ENCODE data around the gene CARNS1. TPM values are rescaled to one million over a fixed set of nuclear protein-coding genes. Genes with fewer than 3 reads are reported as not detected.

The CARNS1 gene
- total and polyA plus RNA-seq, 2 of the 13 experiments (the other 11 are each of a cell fraction or from before 2014, with no cell fraction given) = not detected

DNA sequence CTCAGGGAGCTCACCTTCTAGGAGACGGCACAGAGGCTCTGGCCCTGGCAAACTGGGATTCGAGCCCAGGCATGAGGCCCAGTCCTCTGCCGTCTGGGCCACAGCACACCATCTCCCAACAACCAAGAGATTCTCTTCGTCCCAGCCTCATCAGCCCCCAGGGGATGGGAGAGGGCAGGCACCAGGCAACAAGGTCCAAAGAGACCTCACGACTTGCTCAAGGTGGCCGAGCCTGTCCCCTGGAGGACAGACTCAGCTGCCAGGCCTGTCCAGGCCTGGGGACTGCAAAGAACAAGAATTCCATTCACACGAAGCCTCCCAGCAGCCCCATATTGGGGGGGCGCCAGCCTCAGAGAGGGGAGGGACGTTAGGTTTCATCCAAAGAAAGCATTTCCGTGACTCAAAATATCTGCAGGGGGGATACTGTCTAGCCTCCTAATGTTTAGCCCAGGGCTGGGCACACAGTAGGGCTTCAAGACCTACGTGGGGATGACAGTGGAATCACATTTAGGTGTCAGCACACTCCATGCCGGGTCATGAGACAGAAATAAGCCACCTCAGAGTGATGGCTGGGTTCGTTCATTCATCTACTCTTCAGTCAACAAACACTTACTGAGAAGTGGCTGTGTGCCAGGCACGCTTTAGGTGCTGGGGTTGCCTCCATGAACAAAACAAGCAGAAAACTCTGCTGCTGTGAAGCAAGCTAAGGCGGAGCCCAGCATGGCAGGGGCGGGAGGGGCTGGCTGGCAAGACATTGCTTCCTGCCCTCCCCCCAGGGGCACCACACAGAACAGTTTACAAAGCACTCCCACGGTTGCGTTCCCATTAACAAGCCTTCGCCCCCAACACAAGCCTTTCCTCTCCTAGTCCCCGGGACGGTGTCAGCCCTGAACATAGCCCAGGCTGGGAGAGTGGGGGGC, 1.2 kb downstream of the CARNS1 start:
- no peak for ATAC-seq
- CTCF ChIA-PET (ENCODE audit: low intra/inter-chr PET ratio, low total read pairs) = no interaction called here
- TF ChIP-seq ZKSCAN1 (IDR thresholded peaks at IDR 0.05; ENCODE audit: low read length) (peak; percentile 86), FOXA1 (IDR thresholded peaks at IDR 0.05) (no peak), FOXA1 (CRISPR knock-in tag; IDR thresholded peaks at IDR 0.05) (peak; percentile 53; the same call in 1 of the 2 replicates), SIN3B (IDR thresholded peaks at IDR 0.05; ENCODE audit: low read length) (no peak), HMG20B (CRISPR knock-in tag; conservative IDR thresholded peaks at IDR 0.05) (0 out of 2 replicates have a peak, but pooled peaks have one; percentile 21), IRF2 (CRISPR knock-in tag; IDR thresholded peaks at IDR 0.05) (no peak), MAFK (conservative IDR thresholded peaks at IDR 0.05 in 1 of 2, IDR thresholded peaks at IDR 0.05 in 1 of 2; ENCODE audit: low read length in 2 of 2) (no peak), ZNF3 (CRISPR knock-in tag; IDR thresholded peaks at IDR 0.05) (peak; percentile 99), GLI4 (CRISPR knock-in tag; IDR thresholded peaks at IDR 0.05; ENCODE audit: borderline replicate concordance) (no peak), NR2F6 (IDR thresholded peaks at IDR 0.05) (no peak), NR2F6 (CRISPR knock-in tag; IDR thresholded peaks at IDR 0.05) (0 out of 2 replicates have a peak, but pooled peaks have one; percentile 22), ZBTB2 (CRISPR knock-in tag; IDR thresholded peaks at IDR 0.05; ENCODE audit: low read depth) (no peak), FOXA3 (CRISPR knock-in tag; IDR thresholded peaks at IDR 0.05) (peak; percentile 28; the same call in 1 of the 2 replicates), MED13 (CRISPR knock-in tag; IDR thresholded peaks at IDR 0.05) (no peak), KDM2A (CRISPR knock-in tag; IDR thresholded peaks at IDR 0.05; ENCODE audit: borderline replicate concordance, low read depth) (peak; percentile 38; the same call in 1 of the 2 replicates), ZFP41 (CRISPR knock-in tag; IDR thresholded peaks at IDR 0.05; ENCODE audit: borderline replicate concordance) (no peak), SP1 (IDR thresholded peaks at IDR 0.05) (no peak), SP1 (CRISPR knock-in tag; IDR thresholded peaks at IDR 0.05) (no peak), ZNF605 (CRISPR knock-in tag; IDR thresholded peaks at IDR 0.05) (0 out of 2 replicates have a peak, but pooled peaks have one; percentile 31), PHF8 (CRISPR knock-in tag; IDR thresholded peaks at IDR 0.05) (0 out of 2 replicates have a peak, but pooled peaks have one; percentile 16)
- TF ChIP-seq, protein P1, sequence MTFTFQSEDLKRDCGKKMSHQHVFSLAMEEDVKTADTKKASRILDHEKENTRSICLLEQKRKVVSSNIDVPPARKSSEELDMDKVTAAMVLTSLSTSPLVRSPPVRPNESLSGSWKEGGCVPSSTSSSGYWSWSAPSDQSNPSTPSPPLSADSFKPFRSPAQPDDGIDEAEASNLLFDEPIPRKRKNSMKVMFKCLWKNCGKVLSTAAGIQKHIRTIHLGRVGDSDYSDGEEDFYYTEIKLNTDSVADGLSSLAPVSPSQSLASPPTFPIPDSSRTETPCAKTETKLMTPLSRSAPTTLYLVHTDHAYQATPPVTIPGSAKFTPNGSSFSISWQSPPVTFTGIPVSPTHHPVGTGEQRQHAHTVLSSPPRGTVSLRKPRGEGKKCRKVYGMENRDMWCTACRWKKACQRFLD (CRISPR knock-in tag; IDR thresholded peaks at IDR 0.05; ENCODE audit: borderline replicate concordance) = no peak
- TF ChIP-seq, protein P2, sequence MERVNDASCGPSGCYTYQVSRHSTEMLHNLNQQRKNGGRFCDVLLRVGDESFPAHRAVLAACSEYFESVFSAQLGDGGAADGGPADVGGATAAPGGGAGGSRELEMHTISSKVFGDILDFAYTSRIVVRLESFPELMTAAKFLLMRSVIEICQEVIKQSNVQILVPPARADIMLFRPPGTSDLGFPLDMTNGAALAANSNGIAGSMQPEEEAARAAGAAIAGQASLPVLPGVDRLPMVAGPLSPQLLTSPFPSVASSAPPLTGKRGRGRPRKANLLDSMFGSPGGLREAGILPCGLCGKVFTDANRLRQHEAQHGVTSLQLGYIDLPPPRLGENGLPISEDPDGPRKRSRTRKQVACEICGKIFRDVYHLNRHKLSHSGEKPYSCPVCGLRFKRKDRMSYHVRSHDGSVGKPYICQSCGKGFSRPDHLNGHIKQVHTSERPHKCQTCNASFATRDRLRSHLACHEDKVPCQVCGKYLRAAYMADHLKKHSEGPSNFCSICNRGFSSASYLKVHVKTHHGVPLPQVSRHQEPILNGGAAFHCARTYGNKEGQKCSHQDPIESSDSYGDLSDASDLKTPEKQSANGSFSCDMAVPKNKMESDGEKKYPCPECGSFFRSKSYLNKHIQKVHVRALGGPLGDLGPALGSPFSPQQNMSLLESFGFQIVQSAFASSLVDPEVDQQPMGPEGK (CRISPR knock-in tag; IDR thresholded peaks at IDR 0.05) = peak; percentile 53

More for the DNA sequence above, 1.2 kb downstream of the CARNS1 start:
- in situ Hi-C loops (cut with HindIII; ENCODE audit: extremely low pct_ligation_motif_present, low pct_unique_long_range_greater_than_20kb) (no loop called here), intact Hi-C loops (cut with micrococcal nuclease; ENCODE audit: unreplicated experiment) (no loop called here)
- no peaks in the 10 kb centered on the region for H3K79me2 ChIP-seq (ENCODE audit: insufficient read depth, low read length)
- FAIRE-seq (no peak), DNase-seq (ENCODE audit: low spot score) (peak; percentile 64)
- no peak overlapping the region for H3K9ac ChIP-seq (ENCODE audit: insufficient read depth, low read depth, low read length)
- peak overlapping the region; percentile 64 for H3K4me2 ChIP-seq (ENCODE audit: low read depth, low read length)
- BruUV-seq (replicated peaks) = no TSS peak
- POLR2A ChIA-PET = interaction anchor here (0.9 to 7.4 kb wide), 3 partner anchors 11 to 25 kb away, joined by 4 to 78 read pairs (median 6); partner anchors contain the start of genes PPP1CA, RAD9A, RPS6KB2 and TBC1D10C
- no peak overlapping the region for H3K27ac ChIP-seq (ENCODE audit: extremely low read length, insufficient read depth, low read length)
- WGBS (ENCODE audit: low lambda C conversion rate) = 8% methylated on average over 12 of the region's 21 CpGs
- no peaks in the 10 kb centered on the region for H3K36me3 ChIP-seq (replicated peaks in 1 of 2; ENCODE audit: control insufficient read depth in 1 of 2, insufficient read depth in 2 of 2, low read length in 2 of 2)
- no peaks in the 10 kb centered on the region for H4K20me1 ChIP-seq (ENCODE audit: insufficient read depth, low read length)
- H3K9me3 ChIP-seq (ENCODE audit: low read length) = no peaks in the 10 kb centered on the region
- no peak overlapping the region for H2AFZ ChIP-seq (ENCODE audit: low read length)
- H3K4me3 ChIP-seq (replicated peaks in 1 of 3; ENCODE audit: insufficient read depth in 1 of 3, low read depth in 2 of 3, low read length in 3 of 3) = peak overlapping the region in 1 of 3 experiments; percentile 11; a peak in 1 of 6 replicates
- H3K27me3 ChIP-seq (ENCODE audit: control insufficient read depth in 1 of 2, insufficient read depth in 2 of 2, low read length in 2 of 2) = peaks cover 11 to 64% of the 10 kb centered on the region in 2 experiments; a peak in 4 of 5 replicates
- peaks cover 65% of the 10 kb centered on the region for H3K4me1 ChIP-seq (ENCODE audit: insufficient read depth, low read length)
